Activated T-helper 2 cell treated with anti-CD3 and anti-CD28 coated beads, Interferon-gamma antibody, Interleukin-2, Interleukin-4, amounts not matched to agents 10 μg/mL and 5 μg/mL and 100 μg/mL, durations not matched to agents 14 hours and 24 hours and 36 hours (primary cell): Measurements from ENCODE around the gene OAS3. TPM values are rescaled to one million over a fixed set of nuclear protein-coding genes. Genes with fewer than 3 reads are reported as not detected.

ENCODE experiments used
- DNase-seq: peaks from one replicate; pipeline ENCODE4 v3.0.0; 2021; ENCODE audit warnings: low spot score
- H3K27ac Mint-ChIP-seq: one replicate; pipeline ENCODE4 v1.8.0; 2021; ENCODE audit warnings: mixed read lengths
- H3K27me3 Mint-ChIP-seq: one replicate; pipeline ENCODE4 v1.8.0; 2021; ENCODE audit warnings: low read depth, mixed read lengths
- H3K36me3 Mint-ChIP-seq: one replicate; pipeline ENCODE4 v1.8.0; 2021; ENCODE audit warnings: low read depth, mixed read lengths
- H3K4me1 Mint-ChIP-seq: one replicate; pipeline ENCODE4 v1.8.0; 2021; ENCODE audit warnings: low read depth, mixed read lengths
- H3K4me3 Mint-ChIP-seq: one replicate; pipeline ENCODE4 v1.8.0; 2021; ENCODE audit warnings: low read depth, mild to moderate bottlenecking, moderate library complexity, mixed read lengths
- H3K9me3 Mint-ChIP-seq: one replicate; pipeline ENCODE4 v1.8.0; 2021; ENCODE audit warnings: mixed read lengths
- intact Hi-C: fragments of 100-400 bp; cut with micrococcal nuclease; formaldehyde crosslinking; loops from one replicate; pipeline ENCODE4 v1.15.1; 2023
- total RNA-seq: library from RNA; stranded (reverse); gene quantifications from 2 replicates; pipeline ENCODE4 v1.2.3, GENCODE V29; 2022

OAS3 gene
- total RNA-seq, 1 donor from 2014 or later, result 29.6 TPM

GRCh38 chr12:113000433-113000832 lies 62.2 kb downstream of the OAS3 start:
- Mint-ChIP-seq H3K36me3 (peaks cover 93% of the 10 kb centered on the region), H3K9me3 (no peaks in the 10 kb centered on the region)
- intact Hi-C loops, result no loop called here

GRCh38 chr12:113002155-113002554 lies 63.9 kb downstream of the OAS3 start:
- Mint-ChIP-seq H3K27ac (no peak overlapping the region), H3K9me3 (no peaks in the 10 kb centered on the region), H3K4me1 (no peaks in the 10 kb centered on the region), H3K27me3 (no peaks in the 10 kb centered on the region), H3K4me3 (no peak overlapping the region), H3K36me3 (peaks cover 89% of the 10 kb centered on the region)
- no peak for DNase-seq
- intact Hi-C loops, result no loop called here

More at GRCh38 chr12:113000433-113000832, 62.2 kb downstream of the OAS3 start:
- H3K4me1 Mint-ChIP-seq, result no peaks in the 10 kb centered on the region
- H3K4me3 Mint-ChIP-seq, result no peak overlapping the region
- H3K27me3 Mint-ChIP-seq, result no peaks in the 10 kb centered on the region
- no peak for DNase-seq
- H3K27ac Mint-ChIP-seq, result no peak overlapping the region

- no peaks in the 10 kb centered on the region for H3K9me3 Mint-ChIP-seq
- H3K4me3 Mint-ChIP-seq, result no peak overlapping the region
- no peaks in the 10 kb centered on the region for H3K27me3 Mint-ChIP-seq
- no peak for DNase-seq
- intact Hi-C loops, result no loop called here
- H3K36me3 Mint-ChIP-seq, result peaks cover 88% of the 10 kb centered on the region
- H3K27ac Mint-ChIP-seq, result no peak overlapping the region
- no peaks in the 10 kb centered on the region for H3K4me1 Mint-ChIP-seq
These were observed 64.4 kb downstream of the OAS3 start for GRCh38 chr12:113002676-113003075.

- H3K9me3 Mint-ChIP-seq, result no peaks in the 10 kb centered on the region
- no peak overlapping the region for H3K4me3 Mint-ChIP-seq
- H3K36me3 Mint-ChIP-seq, result peaks cover 86% of the 10 kb centered on the region
- no peaks in the 10 kb centered on the region for H3K27me3 Mint-ChIP-seq
- no peak overlapping the region for H3K27ac Mint-ChIP-seq
- intact Hi-C loops, result no loop called here
- no peaks in the 10 kb centered on the region for H3K4me1 Mint-ChIP-seq
- DNase-seq, result no peak
These were observed 65.4 kb downstream of the OAS3 start for GRCh38 chr12:113003636-113004035.

GRCh38 chr12:113005762-113006161 lies 67.5 kb downstream of the OAS3 start:
- Mint-ChIP-seq H3K27me3 (no peaks in the 10 kb centered on the region), H3K9me3 (peaks cover 3% of the 10 kb centered on the region), H3K36me3 (peaks cover 85% of the 10 kb centered on the region), H3K27ac (no peak overlapping the region), H3K4me3 (no peak overlapping the region), H3K4me1 (no peaks in the 10 kb centered on the region)
- intact Hi-C loops, result no loop called here
- no peak for DNase-seq

GRCh38 chr12:113006206-113006605 lies 67.9 kb downstream of the OAS3 start:
- Mint-ChIP-seq H3K4me3 (no peak overlapping the region), H3K9me3 (peaks cover 6% of the 10 kb centered on the region), H3K27me3 (no peaks in the 10 kb centered on the region), H3K36me3 (peaks cover 88% of the 10 kb centered on the region), H3K4me1 (no peaks in the 10 kb centered on the region), H3K27ac (no peak overlapping the region)
- intact Hi-C loops, result no loop called here
- no peak for DNase-seq

- Mint-ChIP-seq H3K9me3 (peaks cover 6% of the 10 kb centered on the region), H3K27ac (no peak overlapping the region), H3K27me3 (no peaks in the 10 kb centered on the region), H3K4me1 (no peaks in the 10 kb centered on the region), H3K36me3 (peaks cover 89% of the 10 kb centered on the region), H3K4me3 (no peak overlapping the region)
- intact Hi-C loops, result no loop called here
- DNase-seq, result no peak
These were observed 68.4 kb downstream of the OAS3 start for GRCh38 chr12:113006641-113007040.

- Mint-ChIP-seq H3K27me3 (no peaks in the 10 kb centered on the region), H3K4me3 (no peak overlapping the region), H3K36me3 (peaks cover 91% of the 10 kb centered on the region), H3K4me1 (no peaks in the 10 kb centered on the region), H3K27ac (no peak overlapping the region), H3K9me3 (peaks cover 6% of the 10 kb centered on the region)
- intact Hi-C loops, result no loop called here
- DNase-seq, result no peak
These were observed 68.9 kb downstream of the OAS3 start for GRCh38 chr12:113007166-113007565.

- Mint-ChIP-seq H3K36me3 (peaks cover 60% of the 10 kb centered on the region), H3K27me3 (no peaks in the 10 kb centered on the region), H3K4me1 (no peaks in the 10 kb centered on the region), H3K4me3 (no peak overlapping the region), H3K27ac (no peak overlapping the region), H3K9me3 (peaks cover 6% of the 10 kb centered on the region)
- no peak for DNase-seq
- intact Hi-C loops, result no loop called here
These were observed 72.4 kb downstream of the OAS3 start for GRCh38 chr12:113010701-113011100.

- no peak overlapping the region for H3K4me3 Mint-ChIP-seq
- H3K9me3 Mint-ChIP-seq, result peaks cover 6% of the 10 kb centered on the region
- H3K36me3 Mint-ChIP-seq, result peaks cover 26% of the 10 kb centered on the region
- DNase-seq, result no peak
- H3K27me3 Mint-ChIP-seq, result no peaks in the 10 kb centered on the region
- H3K4me1 Mint-ChIP-seq, result no peaks in the 10 kb centered on the region
- intact Hi-C loops, result no loop called here
- H3K27ac Mint-ChIP-seq, result no peak overlapping the region
These were observed 76.3 kb downstream of the OAS3 start for GRCh38 chr12:113014565-113014964.

- Mint-ChIP-seq H3K4me1 (no peaks in the 10 kb centered on the region), H3K36me3 (peaks cover 4% of the 10 kb centered on the region), H3K27me3 (peaks cover 6% of the 10 kb centered on the region), H3K27ac (no peak overlapping the region), H3K9me3 (no peaks in the 10 kb centered on the region), H3K4me3 (no peak overlapping the region)
- intact Hi-C loops, result no loop called here
- DNase-seq, result no peak
These were observed 78.5 kb downstream of the OAS3 start for GRCh38 chr12:113016796-113017195.

GRCh38 chr12:113019025-113019424 lies 80.8 kb downstream of the OAS3 start:
- intact Hi-C loops, result no loop called here
- H3K36me3 Mint-ChIP-seq, result no peaks in the 10 kb centered on the region
- peaks cover 6% of the 10 kb centered on the region for H3K27me3 Mint-ChIP-seq
- H3K4me3 Mint-ChIP-seq, result no peak overlapping the region
- H3K4me1 Mint-ChIP-seq, result peaks cover 4% of the 10 kb centered on the region
- H3K9me3 Mint-ChIP-seq, result no peaks in the 10 kb centered on the region
- no peak for DNase-seq
- H3K27ac Mint-ChIP-seq, result no peak overlapping the region

- no peaks in the 10 kb centered on the region for H3K36me3 Mint-ChIP-seq
- no peak overlapping the region for H3K27ac Mint-ChIP-seq
- peaks cover 6% of the 10 kb centered on the region for H3K27me3 Mint-ChIP-seq
- intact Hi-C loops, result no loop called here
- DNase-seq, result no peak
- no peak overlapping the region for H3K4me3 Mint-ChIP-seq
- no peaks in the 10 kb centered on the region for H3K9me3 Mint-ChIP-seq
- H3K4me1 Mint-ChIP-seq, result peaks cover 4% of the 10 kb centered on the region
These were observed 83.2 kb downstream of the OAS3 start for GRCh38 chr12:113021500-113021899.
